HuH-7 (cell line): ENCODE measurements around the gene GBX1.

Source experiments
- DNase-seq: peaks from one replicate; pipeline ENCODE4 v3.0.0; 2011; ENCODE audit warnings: low spot score

GBX1 gene

DNA sequence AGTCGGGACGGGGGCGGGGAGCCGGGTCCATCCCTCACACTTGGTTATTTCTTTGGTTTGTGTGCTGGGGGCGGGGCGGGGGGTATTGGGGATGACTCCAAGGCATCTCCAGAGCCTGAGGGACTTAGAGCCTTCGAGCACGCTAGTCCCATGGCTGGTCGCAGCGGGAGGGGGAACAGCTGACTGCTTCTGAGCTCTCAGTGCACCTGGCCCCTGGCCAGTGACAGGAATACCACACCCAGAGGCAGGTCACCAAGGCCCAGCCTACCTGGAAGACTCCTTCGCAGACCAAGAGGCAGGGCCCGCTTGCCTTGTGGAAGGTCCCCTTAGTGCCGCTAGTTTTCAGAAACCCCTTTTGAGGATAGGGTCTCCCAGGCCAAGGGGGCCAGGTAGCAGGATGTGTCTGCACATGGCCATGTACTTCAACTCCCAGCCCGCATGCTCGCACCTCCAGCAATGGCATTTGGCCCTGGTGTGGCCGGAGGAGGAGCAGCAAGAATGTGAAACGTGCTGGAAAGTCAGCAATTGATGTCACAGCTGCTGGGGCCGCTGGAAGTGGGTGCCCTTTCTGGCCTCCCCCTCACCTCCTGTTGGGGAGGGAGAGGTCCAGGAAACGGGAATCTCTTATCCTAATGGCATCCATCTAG is 40.9 kb downstream of the GBX1 start:
- DNase-seq = no peak

- DNase-seq = no peak
These were observed 41.5 kb downstream of the GBX1 start for GRCh38 chr7:151125846-151126481.

DNA sequence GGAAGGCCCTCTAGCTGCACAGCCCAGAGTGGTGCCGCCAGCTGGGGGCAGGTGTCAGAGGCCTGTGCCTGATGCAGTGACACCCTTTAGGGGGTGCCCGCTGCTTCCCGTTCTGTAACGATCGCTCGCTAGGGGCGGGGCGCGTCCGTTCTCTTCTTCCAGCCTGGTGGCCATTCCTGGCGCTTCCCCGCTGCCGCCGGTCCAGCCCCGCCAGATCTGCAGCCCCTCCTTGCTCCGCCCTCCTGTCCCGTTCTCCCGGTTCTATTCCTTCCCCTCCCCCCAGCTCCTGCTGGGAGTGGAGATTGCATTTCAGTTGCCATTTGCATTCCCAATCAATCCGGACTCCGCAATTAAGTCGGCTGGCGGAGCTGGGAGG is 42.0 kb downstream of the GBX1 start:
- DNase-seq = no peak

- DNase-seq = no peak
These were observed 42.5 kb downstream of the GBX1 start for GRCh38 chr7:151124899-151125399.

DNA sequence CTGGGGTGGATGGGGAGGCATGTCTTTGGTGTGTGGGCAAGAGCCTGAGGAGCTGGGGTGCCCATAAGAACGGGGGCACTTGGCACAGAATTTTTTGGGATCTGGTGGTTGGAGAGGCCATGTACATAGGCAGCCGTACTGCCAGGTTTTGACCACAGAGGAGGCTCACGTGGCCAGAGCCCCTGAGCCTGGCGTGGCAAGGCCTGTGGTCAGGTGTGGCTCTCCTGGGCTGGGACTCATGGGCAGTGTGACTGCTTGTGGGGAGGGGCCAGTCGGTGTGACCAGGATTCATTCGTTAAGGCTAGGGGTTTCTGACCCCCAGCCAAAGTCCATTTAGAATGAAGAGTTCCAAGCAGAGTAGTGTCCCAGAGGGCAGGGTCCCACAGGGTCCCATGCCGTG is 43.0 kb downstream of the GBX1 start:
- DNase-seq = no peak

- peak; percentile 99 for DNase-seq
These were observed 43.6 kb downstream of the GBX1 start for GRCh38 chr7:151123822-151124464.

DNA sequence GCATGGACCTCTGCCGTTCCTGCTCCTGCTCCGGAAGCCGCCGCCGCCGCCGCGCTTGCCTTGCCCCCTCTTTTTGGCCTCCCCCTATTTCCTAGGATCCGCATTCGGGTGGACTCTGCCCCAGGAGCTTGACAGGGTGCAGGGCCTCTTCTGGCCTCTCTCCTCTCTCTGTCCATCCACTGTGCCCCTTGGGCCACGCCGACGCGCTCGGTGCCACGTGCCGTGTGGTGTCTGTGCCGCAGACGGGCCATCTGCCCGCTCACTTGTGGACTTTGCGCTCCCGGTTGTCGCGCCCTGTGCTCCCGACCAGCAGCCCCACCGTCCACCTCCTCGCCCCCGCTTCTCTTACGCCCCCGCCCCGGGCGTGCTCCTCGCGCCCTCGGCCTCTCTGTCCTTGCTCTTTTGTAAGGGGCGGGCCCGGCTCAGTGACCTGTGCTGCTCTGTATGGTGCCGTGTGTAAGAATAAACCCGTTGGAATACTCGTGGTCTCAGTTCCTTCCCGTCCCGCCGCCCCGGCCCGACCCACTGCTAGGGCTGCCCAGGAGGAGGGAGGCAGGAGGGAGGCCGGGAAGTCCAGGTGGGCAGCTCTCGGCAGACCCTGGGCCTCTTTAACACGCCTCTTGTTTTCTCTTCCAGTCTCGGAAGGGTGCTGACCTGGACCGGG is 44.2 kb downstream of the GBX1 start:
- DNase-seq = no peak

DNA sequence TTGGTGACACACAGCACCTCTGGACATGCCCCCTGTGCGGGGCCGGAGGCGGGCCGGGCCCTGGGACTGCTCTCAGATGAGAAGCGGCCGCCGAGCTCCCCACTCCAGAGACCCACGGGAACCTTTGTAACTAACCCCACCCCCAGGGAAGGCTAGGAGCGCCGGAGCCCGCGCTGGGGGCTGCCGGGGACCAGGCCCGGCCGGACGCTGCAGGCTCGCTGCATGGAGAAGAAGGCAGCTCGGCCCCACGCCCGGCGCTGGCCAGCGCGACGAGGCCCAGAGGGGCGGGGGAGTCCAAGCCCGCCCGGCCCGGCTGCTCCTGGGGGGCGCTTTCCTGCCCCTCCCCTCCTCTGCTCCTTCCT is 44.7 kb downstream of the GBX1 start:
- DNase-seq = no peak

DNA sequence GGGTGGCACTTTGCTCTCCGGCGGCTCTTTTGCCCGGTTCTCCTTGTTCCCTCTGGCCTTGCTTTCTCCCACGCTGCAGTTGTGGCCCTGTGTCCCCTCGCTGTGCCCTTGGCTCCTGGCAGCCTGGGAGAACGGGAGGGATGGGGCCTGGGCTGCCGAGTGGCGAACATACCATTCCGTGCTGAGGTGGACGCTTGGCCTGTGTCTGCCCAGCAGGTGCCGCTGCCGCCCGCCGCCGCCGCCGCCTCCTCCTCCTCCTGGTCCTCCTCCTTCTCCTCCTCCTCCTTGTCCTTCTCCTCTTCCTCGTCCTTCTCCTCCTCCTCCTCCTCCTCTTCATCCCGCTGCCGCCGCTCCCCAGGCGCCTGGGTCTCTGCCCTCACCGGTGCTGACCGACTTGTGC is 45.2 kb downstream of the GBX1 start:
- no peak for DNase-seq

GRCh38 chr7:151121380-151122170 is 45.9 kb downstream of the GBX1 start:
- DNase-seq = no peak

GRCh38 chr7:151120896-151121295 is 46.6 kb downstream of the GBX1 start:
- no peak for DNase-seq

- DNase-seq = no peak
These were observed 47.6 kb downstream of the GBX1 start for GRCh38 chr7:151119902-151120301.

- DNase-seq = no peak
These were observed 48.5 kb downstream of the GBX1 start for GRCh38 chr7:151119055-151119415.

- DNase-seq = no peak
These were observed 49.1 kb downstream of the GBX1 start for GRCh38 chr7:151118108-151119054.

GRCh38 chr7:151117565-151117964 is 49.9 kb downstream of the GBX1 start:
- no peak for DNase-seq

DNA sequence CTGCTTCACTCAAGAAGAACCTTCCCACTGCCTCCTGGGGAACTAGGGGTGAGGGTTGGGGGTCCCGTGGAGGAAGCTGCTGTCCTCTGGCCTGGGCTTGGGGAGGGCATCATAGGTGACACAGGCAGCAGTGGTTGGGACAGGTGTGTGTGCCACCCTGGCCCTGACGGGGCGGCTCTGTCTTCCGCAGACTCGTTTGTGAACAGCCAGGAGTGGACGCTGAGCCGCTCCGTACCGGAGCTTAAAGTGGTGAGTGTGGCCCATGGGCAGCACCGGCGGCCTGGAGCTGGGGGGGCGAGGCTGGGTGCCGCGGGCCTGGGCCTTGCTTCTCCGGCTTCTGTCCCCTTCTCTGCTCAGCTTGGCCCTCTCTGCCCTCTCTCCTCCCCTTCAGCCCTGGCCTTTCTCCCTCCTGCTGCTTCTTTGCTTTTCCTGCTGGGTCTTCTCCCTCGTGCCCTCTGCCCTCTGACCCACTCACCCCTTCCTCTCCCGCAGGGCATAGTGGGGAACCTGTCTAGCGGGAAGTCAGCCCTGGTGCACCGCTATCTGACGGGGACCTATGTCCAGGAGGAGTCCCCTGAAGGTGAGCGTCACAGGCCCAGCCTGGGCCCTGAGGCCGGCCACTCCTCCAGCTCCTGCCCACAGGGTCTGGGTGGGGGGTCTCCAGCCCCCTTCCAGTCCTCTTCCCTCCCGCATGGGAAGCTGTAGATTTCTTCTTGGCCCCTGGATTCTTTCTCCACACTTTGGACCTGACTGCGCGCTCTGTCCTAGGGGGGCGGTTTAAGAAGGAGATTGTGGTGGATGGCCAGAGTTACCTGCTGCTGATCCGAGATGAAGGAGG is 50.7 kb downstream of the GBX1 start:
- no peak for DNase-seq

DNA sequence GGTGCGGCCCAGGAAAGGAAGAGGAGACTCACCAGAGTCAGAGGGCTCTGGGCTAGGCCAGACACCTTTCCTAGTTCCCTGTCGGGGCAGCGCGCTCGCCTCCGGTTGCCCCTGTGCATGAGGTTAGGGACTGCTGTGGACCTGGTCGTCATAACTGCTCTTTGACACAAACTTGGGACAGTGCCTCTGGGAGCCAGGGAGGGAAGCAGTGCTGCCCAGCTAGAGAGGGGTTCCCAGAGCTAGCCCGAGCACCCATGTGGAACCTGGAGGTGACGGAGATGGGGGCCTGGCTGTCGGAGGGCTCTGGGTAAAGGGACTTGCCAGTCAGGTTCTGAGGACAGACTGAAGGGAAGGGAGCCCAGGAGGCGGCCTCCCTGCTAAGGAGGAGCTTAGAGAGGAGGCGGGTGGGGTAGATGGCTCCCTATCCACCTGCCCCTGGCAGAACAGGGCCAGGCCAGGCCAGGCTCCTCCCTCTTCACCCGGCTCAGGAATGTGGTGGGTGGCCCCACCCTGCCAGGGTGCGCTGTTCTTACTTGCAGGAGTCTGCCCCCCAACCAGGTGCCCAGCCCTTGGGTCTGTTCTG is 51.6 kb downstream of the GBX1 start:
- no peak for DNase-seq

- DNase-seq = no peak
These were observed 52.2 kb downstream of the GBX1 start for GRCh38 chr7:151115121-151115835.
